Body of pancreas (tissue), 4 donors: ENCODE results near the gene MAPK8. TPM values are rescaled to one million over a fixed set of nuclear protein-coding genes. Genes with fewer than 3 reads are reported as not detected.

Source experiments
- ATAC-seq: fragments of 150-250 bp; one replicate; pipeline ENCODE4 v1.9.1; 2016
- DNase-seq, 4 donors: peaks; one replicate each; pipeline ENCODE4 v3.0.0-alpha.2; 2019
- H3K27ac ChIP-seq, 4 donors: fragments of 200-600 bp; sonication (generic); 1 replicate in 3 of 4; 2 replicates in 1 of 4; pipeline versions ENCODE4 v1.5.1 to v1.6.1; 2016 to 2019; ENCODE audit warnings: mild to moderate bottlenecking in 1 of 4, mixed read lengths in 1 of 4, moderate library complexity in 1 of 4
- H3K27me3 ChIP-seq, 2 donors: fragments of 200-600 bp; sonication (generic); one replicate each; pipeline ENCODE4 v1.6.0; 2016; ENCODE audit warnings: mild to moderate bottlenecking in 1 of 2
- H3K36me3 ChIP-seq, 2 donors: fragments of 200-600 bp; sonication (generic); replicated peaks in 1 of 2; 2 replicates each; pipeline ENCODE4 v1.5.1; 2016; ENCODE audit warnings: low read depth in 2 of 2; ENCODE audit not compliant: insufficient read depth in 1 of 2
- H3K4me1 ChIP-seq: fragments of 200-600 bp; sonication (generic); one replicate; pipeline ENCODE4 v1.6.0; 2016
- H3K4me3 ChIP-seq, 2 donors: fragments of 200-600 bp; sonication (generic); 1 replicate in 1 of 2; 2 replicates in 1 of 2; pipeline ENCODE4 v1.5.1; 2016 to 2019
- H3K9me3 ChIP-seq, 3 donors: fragments of 200-600 bp; sonication (generic); 1 replicate in 2 of 3; 2 replicates in 1 of 3; pipeline ENCODE4 v1.5.1; 2016
- CTCF ChIP-seq, 7 experiments: fragments of 450-650 bp in 4 of 7; fragments of 200-600 bp in 3 of 7; sonication (generic) in 3 of 7; IDR thresholded peaks; one replicate each; pipeline ENCODE4 v1.5.1; 2016 to 2019; ENCODE audit warnings: antibody characterized with exemption in 7 of 7
- POLR2A ChIP-seq, 3 donors: fragments of 450-650 bp; IDR thresholded peaks; one replicate each; pipeline ENCODE4 v1.6.1; 2016; ENCODE audit warnings: antibody characterized with exemption in 3 of 3, mild to moderate bottlenecking in 2 of 3
- WGBS, 2 donors: methylation state at CpG; one replicate each; pipeline ENCODE4 v1.1.5; 2017; 5-methylcytosine and 5-hydroxymethylcytosine counted together
- intact Hi-C: fragments of 100-400 bp; cut with DNase I; formaldehyde crosslinking; loops from one replicate; pipeline ENCODE4 v1.15.1; 2023
- total RNA-seq, 2 donors: library from RNA; depleted of rRNA; stranded (reverse); fragments of >200 nt; gene quantifications; one replicate each; pipeline ENCODE4 v1.1.0, GENCODE V29; 2016

The MAPK8 gene
- total RNA-seq, 2 donors from 2014 or later: 16.1 to 22.7 TPM

GRCh38 chr10:48444861-48445841 lies 138.7 kb downstream of the MAPK8 start:
- Histone ChIP-seq H3K27me3 (no peaks in the 10 kb centered on the region), H3K36me3 (no peaks in the 10 kb centered on the region), H3K4me1 (no peaks in the 10 kb centered on the region), H3K9me3 (no peaks in the 10 kb centered on the region), H3K27ac (no peak overlapping the region), H3K4me3 (no peak overlapping the region)
- ATAC-seq (no peak), DNase-seq (peak in 2 of 4 donors; percentile 11 to 21)
- 74 to 79% methylated on average over 15 to 19 of the region's 20 CpGs for WGBS, 2 donors
- TF ChIP-seq POLR2A (IDR thresholded peaks at IDR 0.05) (no peak), CTCF (IDR thresholded peaks at IDR 0.05) (no peak)
- intact Hi-C loops: no loop called here

GRCh38 chr10:48445932-48446331 lies 139.5 kb downstream of the MAPK8 start:
- no peaks in the 10 kb centered on the region for H3K4me1 ChIP-seq
- 77 to 96% methylated on average over 5 to 7 of the region's 7 CpGs for WGBS, 2 donors
- H3K27ac ChIP-seq: no peak overlapping the region
- DNase-seq: no peak
- TF ChIP-seq CTCF (IDR thresholded peaks at IDR 0.05) (no peak), POLR2A (IDR thresholded peaks at IDR 0.05) (no peak)
- no peak overlapping the region for H3K4me3 ChIP-seq
- ATAC-seq: no peak
- no peaks in the 10 kb centered on the region for H3K9me3 ChIP-seq
- no peaks in the 10 kb centered on the region for H3K36me3 ChIP-seq
- H3K27me3 ChIP-seq: no peaks in the 10 kb centered on the region
- intact Hi-C loops: no loop called here

GRCh38 chr10:48446785-48447184 lies 140.3 kb downstream of the MAPK8 start:
- ATAC-seq (no peak), DNase-seq (peak in 1 of 4 donors; percentile 3)
- Histone ChIP-seq H3K9me3 (no peaks in the 10 kb centered on the region), H3K4me1 (no peaks in the 10 kb centered on the region), H3K27me3 (no peaks in the 10 kb centered on the region), H3K4me3 (no peak overlapping the region), H3K27ac (no peak overlapping the region), H3K36me3 (no peaks in the 10 kb centered on the region)
- TF ChIP-seq CTCF (IDR thresholded peaks at IDR 0.05) (no peak), POLR2A (IDR thresholded peaks at IDR 0.05) (no peak)
- intact Hi-C loops: no loop called here
- 81 to 86% methylated on average over 4 to 7 of the region's 7 CpGs for WGBS, 2 donors

- H3K27ac ChIP-seq: no peak overlapping the region
- H3K36me3 ChIP-seq: no peaks in the 10 kb centered on the region
- no peaks in the 10 kb centered on the region for H3K4me1 ChIP-seq
- intact Hi-C loops: no loop called here
- ATAC-seq (no peak), DNase-seq (peak in 1 of 4 donors; percentile 7)
- WGBS, 2 donors: 88 to 90% methylated on average over 11 of the region's 11 CpGs
- no peak overlapping the region for H3K4me3 ChIP-seq
- no peaks in the 10 kb centered on the region for H3K27me3 ChIP-seq
- H3K9me3 ChIP-seq: no peaks in the 10 kb centered on the region
- TF ChIP-seq CTCF (IDR thresholded peaks at IDR 0.05): no peak
- no peak for TF ChIP-seq POLR2A (IDR thresholded peaks at IDR 0.05)
These were observed 141.1 kb downstream of the MAPK8 start for GRCh38 chr10:48447356-48448215.
